ENCODE measurements around the gene DHODH.

The DHODH gene

DNA sequence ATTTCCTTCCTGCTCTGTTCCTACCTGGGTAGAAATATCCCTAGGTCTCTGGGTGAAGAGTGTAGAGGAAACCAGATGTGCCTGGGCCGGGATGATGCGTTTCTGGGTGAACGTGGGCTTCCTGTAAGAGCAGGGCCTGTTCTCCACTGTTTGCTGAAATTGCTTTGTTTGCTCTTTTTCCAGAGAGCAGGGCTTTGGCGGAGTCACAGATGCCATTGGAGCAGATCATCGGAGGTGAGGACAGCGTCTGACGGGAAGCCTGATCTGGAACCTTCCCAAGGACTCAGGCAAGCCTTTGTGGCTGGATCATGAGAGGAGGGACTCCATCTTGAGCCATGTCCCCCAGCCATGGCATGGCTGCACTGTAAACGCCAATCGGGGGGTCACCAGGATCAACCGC, 15.4 kb downstream of the DHODH start:
- Histone ChIP-seq H3K4me1 (ENCODE audit: low read length) (no peaks in the 10 kb centered on the region), H4K20me1 (ENCODE audit: insufficient read depth, low read length) (no peaks in the 10 kb centered on the region), H3K27ac (ENCODE audit: low read length) (no peak overlapping the region), H3K79me2 (ENCODE audit: low read length) (no peaks in the 10 kb centered on the region), H2AFZ (ENCODE audit: low read depth, low read length) (no peak overlapping the region), H3K9ac (ENCODE audit: low read length) (no peak overlapping the region), H3K9me3 (ENCODE audit: insufficient read depth, low read length) (no peaks in the 10 kb centered on the region), H3K4me2 (ENCODE audit: low read length) (no peak overlapping the region), H3K27me3 (ENCODE audit: low read depth, low read length) (no peaks in the 10 kb centered on the region), H3K36me3 (replicated peaks; ENCODE audit: low read depth, low read length) (peaks cover 30% of the 10 kb centered on the region), H3K4me3 (ENCODE audit: low read length) (no peak overlapping the region)
- TF ChIP-seq, protein P1, sequence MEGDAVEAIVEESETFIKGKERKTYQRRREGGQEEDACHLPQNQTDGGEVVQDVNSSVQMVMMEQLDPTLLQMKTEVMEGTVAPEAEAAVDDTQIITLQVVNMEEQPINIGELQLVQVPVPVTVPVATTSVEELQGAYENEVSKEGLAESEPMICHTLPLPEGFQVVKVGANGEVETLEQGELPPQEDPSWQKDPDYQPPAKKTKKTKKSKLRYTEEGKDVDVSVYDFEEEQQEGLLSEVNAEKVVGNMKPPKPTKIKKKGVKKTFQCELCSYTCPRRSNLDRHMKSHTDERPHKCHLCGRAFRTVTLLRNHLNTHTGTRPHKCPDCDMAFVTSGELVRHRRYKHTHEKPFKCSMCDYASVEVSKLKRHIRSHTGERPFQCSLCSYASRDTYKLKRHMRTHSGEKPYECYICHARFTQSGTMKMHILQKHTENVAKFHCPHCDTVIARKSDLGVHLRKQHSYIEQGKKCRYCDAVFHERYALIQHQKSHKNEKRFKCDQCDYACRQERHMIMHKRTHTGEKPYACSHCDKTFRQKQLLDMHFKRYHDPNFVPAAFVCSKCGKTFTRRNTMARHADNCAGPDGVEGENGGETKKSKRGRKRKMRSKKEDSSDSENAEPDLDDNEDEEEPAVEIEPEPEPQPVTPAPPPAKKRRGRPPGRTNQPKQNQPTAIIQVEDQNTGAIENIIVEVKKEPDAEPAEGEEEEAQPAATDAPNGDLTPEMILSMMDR (IDR thresholded peaks at IDR 0.05; ENCODE audit: low read depth, low read length): no peak
- no peak for TF ChIP-seq EZH2phosphoT487 (IDR thresholded peaks at IDR 0.05; ENCODE audit: low read depth)

DNA sequence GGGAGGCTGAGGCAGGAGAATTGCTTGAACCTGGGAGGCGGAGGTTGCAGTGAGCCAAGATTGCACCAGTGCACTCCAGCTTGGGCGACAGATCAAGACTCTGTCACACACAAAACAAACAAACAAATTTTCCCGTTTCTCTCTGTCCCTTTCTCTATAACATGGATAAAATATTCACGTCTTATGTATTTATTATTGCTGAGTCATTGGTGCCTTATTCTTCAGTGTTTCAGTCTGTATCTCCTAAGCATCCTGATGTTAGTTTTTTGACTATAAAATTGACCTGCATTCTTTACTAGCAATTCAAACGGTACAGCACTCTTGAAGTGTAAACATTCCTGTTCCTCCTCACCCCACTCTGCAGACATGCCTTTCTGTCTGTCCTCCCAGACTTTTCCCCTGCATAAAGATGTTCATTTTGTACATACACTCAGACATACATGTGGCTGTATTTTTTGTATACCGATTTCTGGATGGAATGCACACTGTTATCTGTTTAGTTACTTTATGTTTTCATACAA, 16.4 kb downstream of the DHODH start:
- no peaks in the 10 kb centered on the region for H3K4me1 ChIP-seq (ENCODE audit: low read length)
- H4K20me1 ChIP-seq (ENCODE audit: insufficient read depth, low read length): no peaks in the 10 kb centered on the region
- H3K27me3 ChIP-seq (ENCODE audit: low read depth, low read length): no peaks in the 10 kb centered on the region
- H2AFZ ChIP-seq (ENCODE audit: low read depth, low read length): no peak overlapping the region
- TF ChIP-seq EZH2phosphoT487 (IDR thresholded peaks at IDR 0.05; ENCODE audit: low read depth): no peak
- TF ChIP-seq, protein P1 (IDR thresholded peaks at IDR 0.05; ENCODE audit: low read depth, low read length): no peak
- H3K9ac ChIP-seq (ENCODE audit: low read length): no peak overlapping the region
- H3K4me3 ChIP-seq (ENCODE audit: low read length): no peak overlapping the region
- H3K27ac ChIP-seq (ENCODE audit: low read length): no peak overlapping the region
- H3K79me2 ChIP-seq (ENCODE audit: low read length): no peaks in the 10 kb centered on the region
- H3K9me3 ChIP-seq (ENCODE audit: insufficient read depth, low read length): no peaks in the 10 kb centered on the region
- H3K36me3 ChIP-seq (replicated peaks; ENCODE audit: low read depth, low read length): peaks cover 30% of the 10 kb centered on the region
- no peak overlapping the region for H3K4me2 ChIP-seq (ENCODE audit: low read length)

DNA sequence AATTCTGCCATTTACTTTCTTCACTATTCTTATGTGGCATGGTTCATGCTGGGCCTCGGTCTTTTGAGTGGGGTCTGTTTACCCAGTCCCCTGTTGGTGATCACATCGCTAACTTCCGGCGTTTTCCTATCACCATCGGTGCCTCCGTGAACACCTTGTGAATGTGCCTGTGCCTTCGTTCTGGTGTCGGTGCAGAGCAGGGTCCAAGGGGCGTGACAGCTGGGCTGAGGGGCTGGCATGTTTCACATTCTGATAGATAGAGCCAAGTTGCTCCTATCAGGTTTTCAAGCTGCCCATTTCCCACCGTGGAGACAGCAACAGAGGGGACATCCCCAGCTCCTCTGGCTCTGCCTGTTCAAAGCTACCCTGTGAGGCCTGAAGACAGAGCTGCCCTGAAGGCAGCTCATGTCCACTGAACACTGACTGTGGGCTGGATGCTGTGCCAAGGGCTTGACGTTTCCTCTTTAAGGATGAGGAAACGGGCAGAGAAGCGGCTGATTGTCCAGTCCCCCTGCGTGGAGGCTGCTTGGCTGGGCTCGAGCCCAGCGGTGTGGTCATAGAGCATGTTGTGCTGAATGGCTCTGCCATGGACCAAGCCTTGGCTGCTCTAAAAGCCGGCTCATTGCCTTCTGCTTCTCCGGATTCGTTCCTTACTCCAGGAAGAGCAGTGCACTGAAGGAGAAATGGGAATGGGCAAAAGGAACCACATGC, 17.0 kb downstream of the DHODH start:
- H3K27ac ChIP-seq (ENCODE audit: low read length): no peak overlapping the region
- no peaks in the 10 kb centered on the region for H3K9me3 ChIP-seq (ENCODE audit: insufficient read depth, low read length)
- H3K36me3 ChIP-seq (replicated peaks; ENCODE audit: low read depth, low read length): peaks cover 30% of the 10 kb centered on the region
- no peak overlapping the region for H2AFZ ChIP-seq (ENCODE audit: low read depth, low read length)
- no peak overlapping the region for H3K9ac ChIP-seq (ENCODE audit: low read length)
- no peak overlapping the region for H3K4me2 ChIP-seq (ENCODE audit: low read length)
- no peaks in the 10 kb centered on the region for H3K4me1 ChIP-seq (ENCODE audit: low read length)
- TF ChIP-seq EZH2phosphoT487 (IDR thresholded peaks at IDR 0.05; ENCODE audit: low read depth): no peak
- TF ChIP-seq, protein P1 (IDR thresholded peaks at IDR 0.05; ENCODE audit: low read depth, low read length): no peak
- H4K20me1 ChIP-seq (ENCODE audit: insufficient read depth, low read length): no peaks in the 10 kb centered on the region
- H3K79me2 ChIP-seq (ENCODE audit: low read length): no peaks in the 10 kb centered on the region
- no peak overlapping the region for H3K4me3 ChIP-seq (ENCODE audit: low read length)
- no peaks in the 10 kb centered on the region for H3K27me3 ChIP-seq (ENCODE audit: low read depth, low read length)

DNA sequence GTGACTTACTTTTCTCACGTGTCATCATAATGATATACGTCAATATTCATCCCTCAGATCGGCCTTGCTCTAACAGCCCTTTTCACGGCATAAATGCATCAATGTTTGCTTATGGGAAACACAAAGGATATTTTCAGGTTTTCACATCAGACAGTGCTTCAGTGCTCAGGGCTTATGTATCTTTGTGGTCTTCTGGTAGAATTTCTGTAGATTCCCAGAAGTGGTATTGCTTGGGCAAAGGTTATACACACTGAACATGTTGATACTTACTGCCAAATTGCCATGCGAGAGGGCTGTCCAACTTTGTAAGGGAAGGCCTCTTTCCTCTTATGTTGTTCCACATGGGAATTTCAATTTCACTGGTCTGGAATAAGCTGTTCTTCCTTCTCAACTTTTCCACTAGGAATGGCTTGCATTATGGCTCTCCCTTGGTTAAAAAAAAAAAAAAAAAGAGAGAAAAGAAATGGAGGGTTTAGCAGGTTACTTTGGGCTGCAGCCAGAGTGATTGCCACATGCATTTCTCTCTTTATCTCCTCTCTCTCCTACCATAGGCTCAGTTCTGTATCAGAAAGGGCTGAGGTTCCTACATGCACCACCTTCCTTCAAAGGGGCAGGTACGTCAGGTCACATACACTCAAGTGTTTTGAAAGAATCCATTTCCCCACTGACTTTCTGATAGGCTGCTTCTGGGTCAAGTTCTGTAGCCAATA, 19.3 kb downstream of the DHODH start:
- Histone ChIP-seq H3K36me3 (replicated peaks; ENCODE audit: low read depth, low read length) (peaks cover 27% of the 10 kb centered on the region), H3K4me3 (ENCODE audit: low read length) (no peak overlapping the region), H3K4me1 (ENCODE audit: low read length) (no peaks in the 10 kb centered on the region), H3K9ac (ENCODE audit: low read length) (no peak overlapping the region), H3K27ac (ENCODE audit: low read length) (no peak overlapping the region), H3K9me3 (ENCODE audit: insufficient read depth, low read length) (no peaks in the 10 kb centered on the region), H3K27me3 (ENCODE audit: low read depth, low read length) (no peaks in the 10 kb centered on the region), H2AFZ (ENCODE audit: low read depth, low read length) (no peak overlapping the region), H3K79me2 (ENCODE audit: low read length) (no peaks in the 10 kb centered on the region), H3K4me2 (ENCODE audit: low read length) (no peak overlapping the region), H4K20me1 (ENCODE audit: insufficient read depth, low read length) (no peaks in the 10 kb centered on the region)
- no peak for TF ChIP-seq EZH2phosphoT487 (IDR thresholded peaks at IDR 0.05; ENCODE audit: low read depth)
- TF ChIP-seq, protein P1 (IDR thresholded peaks at IDR 0.05; ENCODE audit: low read depth, low read length): no peak

All from OCI-LY3 (cell line).